Mesodermal cell (in vitro differentiated cells): Measurements from ENCODE around the gene ARSG.
"Not testable (repeated sequence)": the region's sequence is repeated elsewhere in the genome, so short reads cannot be mapped to it uniquely, and the experiment has no call there.

Experiments
- H3K27ac ChIP-seq: 2 replicates; pipeline ENCODE4 v1.7.0; 2013; ENCODE audit warnings: mild to moderate bottlenecking, low read depth, low read length, moderate library complexity; ENCODE audit not compliant: severe bottlenecking
- H3K36me3 ChIP-seq: 2 replicates; pipeline ENCODE4 v1.7.1; 2013; ENCODE audit warnings: mild to moderate bottlenecking, low read length, moderate library complexity; ENCODE audit not compliant: control insufficient read depth, insufficient read depth
- H3K4me1 ChIP-seq: one replicate; pipeline ENCODE4 v1.7.1; 2013; ENCODE audit warnings: mild to moderate bottlenecking, low read length; ENCODE audit not compliant: insufficient read depth, control insufficient read depth, poor library complexity, severe bottlenecking
- H3K4me3 ChIP-seq: 2 replicates; pipeline ENCODE4 v1.7.0; 2013; ENCODE audit warnings: low read length, control low read depth, mild to moderate bottlenecking; ENCODE audit not compliant: insufficient read depth, poor library complexity, severe bottlenecking; ENCODE audit errors: extremely low read depth
- H3K9me3 ChIP-seq: 2 replicates; pipeline ENCODE4 v1.7.1; 2013; ENCODE audit warnings: mild to moderate bottlenecking, low read length, moderate library complexity; ENCODE audit not compliant: control insufficient read depth
- WGBS, 2 experiments: methylation state at CpG; one replicate each; pipeline ENCODE4 v1.1.5; 2013; ENCODE audit warnings: missing lambda C conversion rate in 2 of 2; ENCODE audit not compliant: insufficient coverage in 2 of 2; 5-methylcytosine and 5-hydroxymethylcytosine counted together

The ARSG gene

DNA sequence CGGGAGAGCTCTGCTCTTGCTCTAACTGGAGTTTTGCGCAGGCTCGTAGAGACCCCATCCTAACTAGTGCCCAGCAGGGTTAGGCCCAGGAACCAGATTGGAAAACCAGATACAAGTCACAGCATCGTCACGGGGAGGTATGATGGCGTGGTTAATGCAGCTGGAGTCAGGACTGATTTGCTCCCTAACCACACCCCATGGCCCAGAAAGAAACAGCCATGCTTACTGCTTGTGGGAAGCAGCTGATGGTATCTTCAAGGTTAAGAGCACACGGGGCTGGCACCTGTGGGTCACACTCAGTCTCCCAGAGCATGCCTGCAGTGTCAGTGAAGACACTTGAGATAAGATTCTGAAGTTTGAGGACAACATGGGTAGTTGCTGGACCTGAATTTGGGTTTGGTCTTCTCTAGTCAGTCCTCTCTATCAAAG lies 105.8 kb downstream of the ARSG start:
- H3K27ac ChIP-seq, result no peak overlapping the region
- peaks cover 28% of the 10 kb centered on the region for H3K4me1 ChIP-seq
- no peaks in the 10 kb centered on the region for H3K36me3 ChIP-seq
- WGBS, 2 experiments, result 96 to 97% methylated on average over 5 of the region's 7 CpGs
- no peaks in the 10 kb centered on the region for H3K9me3 ChIP-seq
- no peak overlapping the region for H3K4me3 ChIP-seq

GRCh38 chr17:68398691-68399637 lies 107.7 kb downstream of the ARSG start:
- H3K36me3 ChIP-seq, result no peaks in the 10 kb centered on the region
- H3K27ac ChIP-seq, result peak overlapping the region; percentile 95
- no peak overlapping the region for H3K4me3 ChIP-seq
- H3K4me1 ChIP-seq, result peaks cover 28% of the 10 kb centered on the region
- WGBS, 2 experiments, result 26 to 28% methylated on average over 9 to 10 of the region's 11 CpGs
- H3K9me3 ChIP-seq, result no peaks in the 10 kb centered on the region

GRCh38 chr17:68399638-68400403 lies 108.5 kb downstream of the ARSG start:
- no peaks in the 10 kb centered on the region for H3K36me3 ChIP-seq
- H3K4me3 ChIP-seq, result no peak overlapping the region
- H3K4me1 ChIP-seq, result peaks cover 28% of the 10 kb centered on the region
- no peaks in the 10 kb centered on the region for H3K9me3 ChIP-seq
- whole genome bisulfite sequencing, 2 experiments, result 79 to 85% methylated on average over 16 to 17 of the region's 19 CpGs
- peak overlapping the region; percentile 95 for H3K27ac ChIP-seq

- Histone ChIP-seq H3K9me3 (no peaks in the 10 kb centered on the region), H3K4me3 (no peak overlapping the region), H3K36me3 (no peaks in the 10 kb centered on the region), H3K4me1 (peaks cover 28% of the 10 kb centered on the region), H3K27ac (peak overlapping the region; percentile 95)
- WGBS, 2 experiments, result 88 to 96% methylated on average over 3 to 4 of the region's 4 CpGs
These were observed 109.1 kb downstream of the ARSG start for GRCh38 chr17:68400404-68400735.

DNA sequence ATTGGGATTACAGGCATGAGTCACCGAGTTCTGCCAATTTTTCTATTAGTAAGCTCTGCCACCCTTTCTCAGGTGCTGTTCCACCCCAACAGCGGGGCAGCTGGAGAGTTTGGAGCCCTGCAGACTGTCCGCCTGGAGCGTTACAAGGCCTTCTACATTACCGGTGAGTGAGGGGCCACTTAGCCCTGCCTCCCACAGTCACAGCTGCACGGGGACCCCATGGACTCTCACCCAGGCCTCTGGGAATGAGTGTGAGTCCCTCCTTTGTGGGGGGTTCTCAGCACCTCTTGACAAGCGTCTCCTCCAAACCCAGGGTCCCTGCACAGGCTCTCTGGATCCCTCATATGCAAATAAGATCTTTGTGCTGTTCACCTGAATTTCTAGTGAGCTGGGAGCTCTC lies 110.0 kb downstream of the ARSG start:
- no peaks in the 10 kb centered on the region for H3K9me3 ChIP-seq
- H3K36me3 ChIP-seq, result no peaks in the 10 kb centered on the region
- H3K4me1 ChIP-seq, result peaks cover 28% of the 10 kb centered on the region
- H3K27ac ChIP-seq, result no peak overlapping the region
- WGBS, 2 experiments, result 87 to 96% methylated on average over 6 to 7 of the region's 7 CpGs
- no peak overlapping the region for H3K4me3 ChIP-seq

GRCh38 chr17:68403122-68403521 lies 111.8 kb downstream of the ARSG start:
- no CpG with 5 or more reads among the region's 1 CpG for WGBS, 2 experiments
- Histone ChIP-seq H3K36me3 (no peaks in the 10 kb centered on the region), H3K4me1 (peaks cover 25% of the 10 kb centered on the region), H3K9me3 (no peaks in the 10 kb centered on the region), H3K27ac (no peak overlapping the region), H3K4me3 (no peak overlapping the region)

GRCh38 chr17:68403837-68404236 lies 112.5 kb downstream of the ARSG start:
- not testable (repeated sequence) for H3K27ac ChIP-seq, H3K9me3 ChIP-seq, H3K36me3 ChIP-seq, H3K4me3 ChIP-seq
- peaks cover 20% of the 10 kb centered on the region for H3K4me1 ChIP-seq
- WGBS, 2 experiments, result no CpG with 5 or more reads among the region's 5 CpGs

DNA sequence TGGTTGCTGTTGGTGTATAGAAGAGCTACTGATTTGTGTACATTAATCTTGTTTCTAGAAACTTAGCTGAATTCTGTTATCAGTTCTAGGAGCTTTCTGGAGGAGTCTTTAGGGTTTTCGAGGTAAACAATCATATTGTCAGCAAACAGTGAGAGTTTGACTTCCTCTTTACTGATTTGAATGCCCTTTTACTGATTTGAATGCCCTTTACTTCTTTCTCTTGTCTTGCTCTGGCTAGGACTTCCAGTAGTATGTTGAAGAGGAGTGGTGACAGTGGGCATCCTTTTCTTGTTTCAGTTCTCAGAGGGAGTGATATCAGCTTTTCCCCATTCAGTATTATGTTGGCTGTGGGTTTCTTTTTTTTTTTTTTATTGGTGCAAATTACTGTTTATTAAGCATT lies 116.4 kb downstream of the ARSG start:
- H3K4me1 ChIP-seq, H3K9me3 ChIP-seq, H3K4me3 ChIP-seq, H3K27ac ChIP-seq, H3K36me3 ChIP-seq: not testable (repeated sequence)
- no CpG with 5 or more reads among the region's 1 CpG for WGBS, 2 experiments

- not testable (repeated sequence) for H3K27ac ChIP-seq, H3K4me1 ChIP-seq, H3K9me3 ChIP-seq, H3K4me3 ChIP-seq, H3K36me3 ChIP-seq
- 0% methylated on average over 3 of the region's 34 CpGs; no CpG with 5 or more reads in 1 of the 2 experiments for WGBS, 2 experiments
These were observed 122.6 kb downstream of the ARSG start for GRCh38 chr17:68413597-68414560.

DNA sequence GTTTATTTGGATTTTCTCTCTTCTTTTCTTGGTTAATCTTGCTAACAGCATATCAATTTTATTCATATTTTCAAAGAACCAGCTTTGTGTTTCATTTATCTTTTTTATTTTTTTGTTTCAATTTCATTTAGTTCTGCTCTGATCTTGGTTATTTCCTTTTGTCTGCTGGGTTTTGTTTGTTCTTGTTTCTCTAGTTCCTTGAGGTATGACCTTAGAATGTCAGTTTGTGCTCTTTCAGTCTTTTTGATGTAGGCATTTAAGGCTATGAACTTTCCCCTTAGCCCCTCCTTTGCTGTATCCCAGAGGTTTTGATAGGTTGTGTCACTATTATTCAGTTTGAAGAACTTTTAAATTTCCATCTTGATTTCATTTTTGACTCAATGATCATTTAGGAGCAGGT lies 123.6 kb downstream of the ARSG start:
- not testable (repeated sequence) for H3K4me3 ChIP-seq, H3K27ac ChIP-seq, H3K4me1 ChIP-seq, H3K36me3 ChIP-seq
- H3K9me3 ChIP-seq, result peaks cover 12% of the 10 kb centered on the region
